SK-N-SH (cell line): ENCODE results near the gene HCN4. TPM values are rescaled to one million over a fixed set of nuclear protein-coding genes. Genes with fewer than 3 reads are reported as not detected.

ENCODE experiments used
- CTCF ChIA-PET: fragments of 300-600, 350-600 bp; formaldehyde crosslinking; extraction: SDS; loops from one replicate; lab custom pipeline; 2021; lab: Yijun Ruan, JAX
- POLR2A ChIA-PET: fragments of 350-600 bp; sonication (Branson Sonifier 250); formaldehyde crosslinking; extraction: SDS; loops from one replicate; lab custom pipeline; 2020; ENCODE audit warnings: antibody characterized with exemption, inconsistent platforms; lab: Yijun Ruan, JAX
- DNase-seq: peaks from one replicate; pipeline ENCODE4 v3.0.0; 2012
- H2AFZ ChIP-seq: fragments of 200-600 bp; sonication (generic); 2 replicates; pipeline ENCODE4 v1.8.1; 2016; ENCODE audit warnings: antibody characterized with exemption, mild to moderate bottlenecking, low read depth
- H3F3A ChIP-seq: fragments of 200-600 bp; sonication (generic); replicated peaks from 2 replicates; pipeline ENCODE3; 2016; ENCODE audit warnings: antibody characterized with exemption, mild to moderate bottlenecking; ENCODE audit not compliant: insufficient read depth
- H3K27ac ChIP-seq, 2 experiments: fragments of 200-500 bp in 1 of 2; fragments of 200-600 bp in 1 of 2; sonication (Bioruptor generic) in 1 of 2; sonication (generic), shearing (Covaris generic) in 1 of 2; 2 replicates each; pipeline versions ENCODE4 v1.5.1 to v1.6.1; 2014 to 2016; ENCODE audit warnings: low read depth in 2 of 2, inconsistent platforms in 1 of 2, low read length in 1 of 2, mild to moderate bottlenecking in 1 of 2, mixed read lengths in 1 of 2
- H3K27me3 ChIP-seq: fragments of 200-600 bp; sonication (generic), shearing (Covaris generic); 2 replicates; pipeline ENCODE4 v1.6.1; 2016; ENCODE audit warnings: mixed run types; ENCODE audit not compliant: insufficient read depth
- H3K36me3 ChIP-seq, 2 experiments: fragments of 200-500 bp in 1 of 2; fragments of 200-600 bp in 1 of 2; sonication (Bioruptor generic) in 1 of 2; sonication (generic) in 1 of 2; replicated peaks in 1 of 2; 2 replicates each; pipeline versions ENCODE3 to v1.5.1; 2014 to 2016; ENCODE audit warnings: low read length in 1 of 2, mild to moderate bottlenecking in 1 of 2; ENCODE audit not compliant: insufficient read depth in 2 of 2, control insufficient read depth in 1 of 2
- H3K4me1 ChIP-seq, 2 experiments: fragments of 200-500 bp in 1 of 2; fragments of 200-600 bp in 1 of 2; sonication (Bioruptor generic) in 1 of 2; sonication (generic), shearing (Covaris generic) in 1 of 2; 2 replicates each; pipeline versions ENCODE4 v1.5.1 to v1.6.1; 2014 to 2016; ENCODE audit warnings: low read depth in 1 of 2, low read length in 1 of 2, mixed run types in 1 of 2; ENCODE audit not compliant: insufficient read depth in 2 of 2, control insufficient read depth in 1 of 2
- H3K4me2 ChIP-seq: fragments of 200-600 bp; sonication (generic), shearing (Covaris generic); 2 replicates; pipeline ENCODE4 v1.6.1; 2017; ENCODE audit warnings: mixed run types
- H3K4me3 ChIP-seq, 2 experiments: fragments of 200-500 bp in 1 of 2; fragments of 200-600 bp in 1 of 2; sonication (Bioruptor generic) in 1 of 2; sonication (generic), shearing (Covaris generic) in 1 of 2; 2 replicates each; pipeline versions ENCODE4 v1.5.1 to v1.8.1; 2014 to 2016; ENCODE audit warnings: low read depth in 2 of 2, inconsistent platforms in 1 of 2, low read length in 1 of 2, mild to moderate bottlenecking in 1 of 2, mixed read lengths in 1 of 2, moderate library complexity in 1 of 2
- H3K79me2 ChIP-seq: fragments of 200-600 bp; sonication (generic); 2 replicates; pipeline ENCODE4 v1.8.1; 2017; ENCODE audit warnings: mild to moderate bottlenecking; ENCODE audit not compliant: insufficient read depth
- H3K9ac ChIP-seq: fragments of 200-600 bp; sonication (generic); 2 replicates; pipeline ENCODE4 v1.6.1; 2017; ENCODE audit warnings: mixed run types
- H3K9me2 ChIP-seq: fragments of 200-600 bp; sonication (generic); 2 replicates; pipeline ENCODE4 v1.6.1; 2017; ENCODE audit warnings: mixed run types
- H3K9me3 ChIP-seq: fragments of 200-600 bp; sonication (generic); 2 replicates; pipeline ENCODE4 v1.6.1; 2017; ENCODE audit warnings: mixed run types, mild to moderate bottlenecking, moderate library complexity
- H4K20me1 ChIP-seq: fragments of 200-600 bp; sonication (generic); 2 replicates; pipeline ENCODE4 v1.6.1; 2017; ENCODE audit warnings: mild to moderate bottlenecking, mixed run types; ENCODE audit not compliant: insufficient read depth
- CTCF ChIP-seq: fragments of 200-600 bp; sonication (generic); IDR thresholded peaks from 2 replicates; pipeline ENCODE4 v1.6.1; 2017; ENCODE audit warnings: antibody characterized with exemption, mild to moderate bottlenecking, moderate library complexity
- ELF1 ChIP-seq: IDR thresholded peaks from 2 replicates; pipeline ENCODE4 v1.4.0; 2012
- EP300 ChIP-seq, 2 experiments: IDR thresholded peaks; 2 replicates each; pipeline versions ENCODE4 v1.4.0 to v1.6.1; 2012; ENCODE audit warnings: borderline replicate concordance in 1 of 2, low read depth in 1 of 2, low read length in 1 of 2
- FOSL2 ChIP-seq: IDR thresholded peaks from 2 replicates; pipeline ENCODE4 v1.4.0; 2012; ENCODE audit warnings: low read depth, mild to moderate bottlenecking, moderate library complexity, borderline replicate concordance
- FOXJ3 ChIP-seq: sonication (generic); formaldehyde crosslinking; IDR thresholded peaks from 2 replicates; pipeline ENCODE4 v1.5.1; 2020; ENCODE audit warnings: mild to moderate bottlenecking, missing genetic modification reagents
- GABPA ChIP-seq: IDR thresholded peaks from 2 replicates; pipeline ENCODE4 v1.4.0; 2012; ENCODE audit warnings: low read depth, mild to moderate bottlenecking
- GATA2 ChIP-seq: sonication (generic); formaldehyde crosslinking; IDR thresholded peaks from 2 replicates; pipeline ENCODE4 v1.5.0; 2020; ENCODE audit warnings: mild to moderate bottlenecking, missing genetic modification reagents
- JUND ChIP-seq: IDR thresholded peaks from 2 replicates; pipeline ENCODE4 v1.4.0; 2012
- MXI1 ChIP-seq: IDR thresholded peaks from 2 replicates; pipeline ENCODE4 v1.6.1; 2012; ENCODE audit warnings: mild to moderate bottlenecking, low read depth, low read length, improper control_type of control experiment
- NFIC ChIP-seq: IDR thresholded peaks from 2 replicates; pipeline ENCODE4 v1.4.0; 2012; ENCODE audit warnings: borderline replicate concordance
- NRF1 ChIP-seq: IDR thresholded peaks from 2 replicates; pipeline ENCODE4 v1.6.1; 2012; ENCODE audit warnings: low read depth, mild to moderate bottlenecking, low read length
- PBX3 ChIP-seq: IDR thresholded peaks from 2 replicates; pipeline ENCODE4; 2012
- RCOR1 ChIP-seq: fragments of 150-350 bp; IDR thresholded peaks from 2 replicates; pipeline ENCODE4 v1.6.1; 2017; ENCODE audit warnings: antibody characterized with exemption, low read length
- REST ChIP-seq: IDR thresholded peaks from 2 replicates; pipeline ENCODE4 v1.6.1; 2012; ENCODE audit warnings: mild to moderate bottlenecking, low read depth, low read length, moderate library complexity
- RFX5 ChIP-seq: IDR thresholded peaks from 2 replicates; pipeline ENCODE4 v1.6.1; 2012; ENCODE audit warnings: mild to moderate bottlenecking, improper control_type of control experiment, low read length
- TAF1 ChIP-seq: IDR thresholded peaks from 2 replicates; pipeline ENCODE4 v1.6.1; 2012; ENCODE audit warnings: low read depth, mild to moderate bottlenecking, low read length, moderate library complexity, borderline replicate concordance
- YY1 ChIP-seq: IDR thresholded peaks from 2 replicates; pipeline ENCODE4 v1.4.0; 2012; ENCODE audit warnings: low read depth, mild to moderate bottlenecking
- WGBS: methylation state at CpG from one replicate; pipeline ENCODE4 v1.1.6; 2017; ENCODE audit warnings: low lambda C conversion rate; 5-methylcytosine and 5-hydroxymethylcytosine counted together
- polyA plus RNA-seq, 3 experiments: library from polyadenylated mRNA; depleted of rRNA; stranded (reverse); fragments of >200 nt; gene quantifications; 2 replicates each; pipeline ENCODE4 v1.2.3, GENCODE V29; 2012
- TF ChIP-seq, protein P1 (sequence below): fragments of 150-350 bp; IDR thresholded peaks from 2 replicates; pipeline ENCODE4 v1.6.1; 2016; ENCODE audit warnings: mild to moderate bottlenecking, low read depth, low read length

The HCN4 gene
- polyA plus RNA-seq, 1 of the 3 experiments (the other 2 are of a cell fraction) = not detected

GRCh38 chr15:73341886-73342600, 26.7 kb downstream of the HCN4 start:
- Histone ChIP-seq H3K9me3 (no peaks in the 10 kb centered on the region), H3K9me2 (no peaks in the 10 kb centered on the region), H3K27ac (no peak overlapping the region), H3K4me3 (no peak overlapping the region), H3K36me3 (no peaks in the 10 kb centered on the region), H3K27me3 (no peaks in the 10 kb centered on the region; the same call in 1 of the 2 replicates), H3F3A (no peaks in the 10 kb centered on the region), H3K4me2 (no peak overlapping the region), H3K4me1 (peaks cover 0 to 3% of the 10 kb centered on the region in 2 experiments; a peak in 1 of 4 replicates), H4K20me1 (no peaks in the 10 kb centered on the region)
- 66% methylated on average over 10 of the region's 14 CpGs for WGBS
- DNase-seq = peak; percentile 61
- CTCF ChIA-PET = interaction anchor here (0.8 kb wide), 1 partner anchor 363 kb away, joined by 3 read pairs; no protein-coding TSS in a partner anchor
- TF ChIP-seq ELF1 = no peak
- no peak for TF ChIP-seq FOXJ3
- TF ChIP-seq CTCF = no peak
- TF ChIP-seq TAF1 = no peak
- TF ChIP-seq GABPA = no peak
- TF ChIP-seq, protein P1, sequence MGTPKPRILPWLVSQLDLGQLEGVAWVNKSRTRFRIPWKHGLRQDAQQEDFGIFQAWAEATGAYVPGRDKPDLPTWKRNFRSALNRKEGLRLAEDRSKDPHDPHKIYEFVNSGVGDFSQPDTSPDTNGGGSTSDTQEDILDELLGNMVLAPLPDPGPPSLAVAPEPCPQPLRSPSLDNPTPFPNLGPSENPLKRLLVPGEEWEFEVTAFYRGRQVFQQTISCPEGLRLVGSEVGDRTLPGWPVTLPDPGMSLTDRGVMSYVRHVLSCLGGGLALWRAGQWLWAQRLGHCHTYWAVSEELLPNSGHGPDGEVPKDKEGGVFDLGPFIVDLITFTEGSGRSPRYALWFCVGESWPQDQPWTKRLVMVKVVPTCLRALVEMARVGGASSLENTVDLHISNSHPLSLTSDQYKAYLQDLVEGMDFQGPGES = no peak
- no peak for TF ChIP-seq EP300 (IDR thresholded peaks at IDR 0.05; ENCODE audit: borderline replicate concordance in 1 of 2, low read depth in 1 of 2, low read length in 1 of 2)
- TF ChIP-seq MXI1 = no peak
- TF ChIP-seq YY1 = no peak
- no peak for TF ChIP-seq NRF1
- no peak for TF ChIP-seq JUND
- no peak for TF ChIP-seq PBX3
- TF ChIP-seq FOSL2 = no peak
- TF ChIP-seq REST = no peak
- no peak for TF ChIP-seq RCOR1
- no peak for TF ChIP-seq RFX5
- no peak for TF ChIP-seq GATA2 (CRISPR knock-in tag)
- TF ChIP-seq NFIC = no peak
- TF ChIP-seq, all 33 proteins: peak for 0
- Histone ChIP-seq H2AFZ (no peak overlapping the region), H3K79me2 (no peaks in the 10 kb centered on the region), H3K9ac (no peak overlapping the region)
- POLR2A ChIA-PET = no interaction called here
